ENCODE data around the gene EIF4EBP3.

The EIF4EBP3 gene

GRCh38 chr5:140560227-140560626, 12.8 kb downstream of the EIF4EBP3 start:
- no peak for TF ChIP-seq CTCF (IDR thresholded peaks at IDR 0.05; ENCODE audit: low read depth, low read length, missing control alignments)
- H3K4me3 ChIP-seq (ENCODE audit: low read depth, low read length), result no peak overlapping the region
- in situ Hi-C loops (cut with HindIII; ENCODE audit: low sequenced_read_pairs), result no loop called here
- DNase-seq (ENCODE audit: low read depth), result no peak

GRCh38 chr5:140561753-140562523, 14.5 kb downstream of the EIF4EBP3 start:
- no peak for DNase-seq (ENCODE audit: low read depth)
- H3K4me3 ChIP-seq (ENCODE audit: low read depth, low read length), result no peak overlapping the region
- in situ Hi-C loops (cut with HindIII; ENCODE audit: low sequenced_read_pairs), result no loop called here
- TF ChIP-seq CTCF (IDR thresholded peaks at IDR 0.05; ENCODE audit: low read depth, low read length, missing control alignments), result no peak

GRCh38 chr5:140563596-140563995, 16.1 kb downstream of the EIF4EBP3 start:
- in situ Hi-C loops (cut with HindIII; ENCODE audit: low sequenced_read_pairs), result no loop called here
- TF ChIP-seq CTCF (IDR thresholded peaks at IDR 0.05; ENCODE audit: low read depth, low read length, missing control alignments), result no peak
- DNase-seq (ENCODE audit: low read depth), result no peak
- peak overlapping the region; percentile 69 for H3K4me3 ChIP-seq (ENCODE audit: low read depth, low read length)

- in situ Hi-C loops (cut with HindIII; ENCODE audit: low sequenced_read_pairs), result no loop called here
- H3K4me3 ChIP-seq (ENCODE audit: low read depth, low read length), result peak within 1 kb of the TSS; percentile 69
- DNase-seq (ENCODE audit: low read depth), result peak; percentile 97
- TF ChIP-seq CTCF (IDR thresholded peaks at IDR 0.05; ENCODE audit: low read depth, low read length, missing control alignments), result no peak
Measured at GRCh38 chr5:140564196-140565023, 16.9 kb downstream of the EIF4EBP3 start, which contains the start of the genes APBB3 and SLC35A4. Gene APBB3 (minus strand): TSS chr5:140564598. CDS start chr5:140564245, 353 bp downstream. Gene SLC35A4 (plus strand): TSS chr5:140564828. CDS start chr5:140567170, 2,342 bp downstream.

GRCh38 chr5:140565024-140565779, 17.7 kb downstream of the EIF4EBP3 start:
- no peak for TF ChIP-seq CTCF (IDR thresholded peaks at IDR 0.05; ENCODE audit: low read depth, low read length, missing control alignments)
- no peak for DNase-seq (ENCODE audit: low read depth)
- in situ Hi-C loops (cut with HindIII; ENCODE audit: low sequenced_read_pairs), result no loop called here
- peak overlapping the region; percentile 69 for H3K4me3 ChIP-seq (ENCODE audit: low read depth, low read length)

- no peak for TF ChIP-seq CTCF (IDR thresholded peaks at IDR 0.05; ENCODE audit: low read depth, low read length, missing control alignments)
- DNase-seq (ENCODE audit: low read depth), result no peak
- H3K4me3 ChIP-seq (ENCODE audit: low read depth, low read length), result peak overlapping the region; percentile 69
- in situ Hi-C loops (cut with HindIII; ENCODE audit: low sequenced_read_pairs), result no loop called here
Measured at GRCh38 chr5:140565780-140566095, 18.3 kb downstream of the EIF4EBP3 start.

Data from astrocyte of the cerebellum (primary cell).